Liver (tissue), 9 donors: ENCODE data around the gene CDC6. TPM values are rescaled to one million over a fixed set of nuclear protein-coding genes. Genes with fewer than 3 reads are reported as not detected.

ENCODE experiments used
- DNase-seq: peaks from one replicate; pipeline ENCODE4 v3.0.0-alpha.2; 2017; ENCODE audit warnings: low spot score
- H3K27ac ChIP-seq, 2 donors: one replicate each; pipeline ENCODE4 v1.7.0; 2013; ENCODE audit warnings: inconsistent platforms in 2 of 2, low read length in 2 of 2, control low read depth in 1 of 2, low read depth in 1 of 2, mild to moderate bottlenecking in 1 of 2
- H3K27me3 ChIP-seq, 4 donors: one replicate each; pipeline versions ENCODE4 v1.6.1 to v1.7.0; 2013; ENCODE audit warnings: low read length in 3 of 4, inconsistent platforms in 1 of 4, mild to moderate bottlenecking in 1 of 4, moderate library complexity in 1 of 4; ENCODE audit not compliant: control insufficient read depth in 4 of 4, insufficient read depth in 4 of 4
- H3K36me3 ChIP-seq, 4 donors: one replicate each; pipeline versions ENCODE4 v1.6.1 to v1.7.0; 2013; ENCODE audit warnings: low read length in 3 of 4, mild to moderate bottlenecking in 3 of 4, low read depth in 1 of 4, moderate library complexity in 1 of 4; ENCODE audit not compliant: control insufficient read depth in 4 of 4, insufficient read depth in 3 of 4
- H3K4me1 ChIP-seq, 4 donors: one replicate each; pipeline versions ENCODE4 v1.6.1 to v1.7.0; 2013; ENCODE audit warnings: low read length in 3 of 4, mild to moderate bottlenecking in 3 of 4, moderate library complexity in 1 of 4; ENCODE audit not compliant: control insufficient read depth in 4 of 4, insufficient read depth in 4 of 4
- H3K4me3 ChIP-seq, 3 donors: one replicate each; pipeline versions ENCODE4 v1.6.1 to v1.7.0; 2013; ENCODE audit warnings: low read length in 3 of 3, control low read depth in 1 of 3, low read depth in 1 of 3, mild to moderate bottlenecking in 1 of 3
- H3K9ac ChIP-seq, 2 donors: one replicate each; pipeline ENCODE4 v1.7.0; 2013; ENCODE audit warnings: low read length in 2 of 2, mild to moderate bottlenecking in 2 of 2, moderate library complexity in 2 of 2, control low read depth in 1 of 2, low read depth in 1 of 2
- H3K9me3 ChIP-seq, 4 donors: one replicate each; pipeline versions ENCODE4 v1.6.1 to v1.7.0; 2013; ENCODE audit warnings: low read length in 3 of 4; ENCODE audit not compliant: control insufficient read depth in 4 of 4
- ATF3 ChIP-seq: IDR thresholded peaks from 2 replicates; pipeline ENCODE4 v1.6.1; 2016; ENCODE audit warnings: antibody characterized with exemption
- CTCF ChIP-seq: fragments of 150-350 bp; IDR thresholded peaks from 2 replicates; pipeline ENCODE4 v1.5.1; 2017; ENCODE audit warnings: improper control_type of control experiment, low read depth, low read length; ENCODE audit not compliant: missing input control
- EGR1 ChIP-seq, 2 donors: IDR thresholded peaks; 2 replicates each; pipeline ENCODE4 v1.6.1; 2016 to 2018; ENCODE audit warnings: antibody characterized with exemption in 2 of 2, low read depth in 2 of 2
- FOXA1 ChIP-seq: IDR thresholded peaks from 2 replicates; pipeline ENCODE4 v1.6.1; 2016; ENCODE audit warnings: antibody characterized with exemption
- FOXA2 ChIP-seq: IDR thresholded peaks from 2 replicates; pipeline ENCODE4 v1.6.1; 2016; ENCODE audit warnings: antibody characterized with exemption
- GABPA ChIP-seq, 2 donors: IDR thresholded peaks in 1 of 2; conservative IDR thresholded peaks in 1 of 2; 2 replicates each; pipeline ENCODE4 v1.6.1; 2016; ENCODE audit warnings: antibody characterized with exemption in 2 of 2, mild to moderate bottlenecking in 1 of 2, moderate library complexity in 1 of 2
- HNF4A ChIP-seq, 2 donors: conservative IDR thresholded peaks; 2 replicates each; pipeline ENCODE4 v1.6.1; 2016; ENCODE audit warnings: antibody characterized with exemption in 2 of 2, mild to moderate bottlenecking in 2 of 2
- HNF4G ChIP-seq: IDR thresholded peaks from 2 replicates; pipeline ENCODE4 v1.6.1; 2016; ENCODE audit warnings: antibody characterized with exemption
- JUND ChIP-seq, 2 donors: IDR thresholded peaks; 2 replicates each; pipeline ENCODE4 v1.6.1; 2016; ENCODE audit warnings: antibody characterized with exemption in 2 of 2
- MAX ChIP-seq: IDR thresholded peaks from 2 replicates; pipeline ENCODE4 v1.6.1; 2016; ENCODE audit warnings: antibody characterized with exemption
- NR2F2 ChIP-seq: IDR thresholded peaks from 2 replicates; pipeline ENCODE4 v1.6.1; 2016; ENCODE audit warnings: antibody characterized with exemption
- REST ChIP-seq: IDR thresholded peaks from 2 replicates; pipeline ENCODE4 v1.6.1; 2016; ENCODE audit warnings: antibody characterized with exemption, mild to moderate bottlenecking
- RXRA ChIP-seq, 2 donors: IDR thresholded peaks; 2 replicates each; pipeline ENCODE4 v1.6.1; 2017 to 2018; ENCODE audit warnings: antibody characterized with exemption in 2 of 2, mild to moderate bottlenecking in 1 of 2
- SP1 ChIP-seq: IDR thresholded peaks from 2 replicates; pipeline ENCODE4 v1.6.1; 2018; ENCODE audit warnings: antibody characterized with exemption, mild to moderate bottlenecking
- TAF1 ChIP-seq: conservative IDR thresholded peaks from 2 replicates; pipeline ENCODE4 v1.6.1; 2016; ENCODE audit warnings: antibody characterized with exemption, mild to moderate bottlenecking
- YY1 ChIP-seq: IDR thresholded peaks from 2 replicates; pipeline ENCODE4 v1.6.1; 2016; ENCODE audit warnings: antibody characterized with exemption, mild to moderate bottlenecking
- ZBTB33 ChIP-seq: IDR thresholded peaks from 2 replicates; pipeline ENCODE4 v1.6.1; 2016; ENCODE audit warnings: antibody characterized with exemption
- WGBS: extraction: QIAGEN DNeasy Blood & Tissue Kit; methylation state at CpG from one replicate; pipeline ENCODE4 v1.1.7; 2013; 5-methylcytosine and 5-hydroxymethylcytosine counted together
- polyA plus RNA-seq, 2 donors: library from polyadenylated mRNA; stranded (reverse) in 1 of 2; unstranded in 1 of 2; fragments of 200-250 nt in 1 of 2; fragments of >200 nt in 1 of 2; fragmentation: Nextera tagmentation in 1 of 2; extraction: Ambion mirVana in 1 of 2; gene quantifications; one replicate each; pipeline versions ENCODE4 v1.2.1 to v1.2.3, GENCODE V29; 2013 to 2015
- total RNA-seq, 2 donors: library from RNA; depleted of rRNA; stranded (reverse); fragments of >200 nt; gene quantifications; one replicate each; pipeline ENCODE4 v1.2.3, GENCODE V29; 2014
- donor health status: healthy.
- donor health status: healthy.
- donor health status: healthy.
- donor health status: healthy.
- donor health status: healthy.

CDC6 gene
- total and polyA plus RNA-seq, 4 donors = 0.54 to 16.5 (median 2.5) TPM

- TF ChIP-seq REST (no peak), GABPA (IDR thresholded peaks at IDR 0.05 in 1 of 2, conservative IDR thresholded peaks at IDR 0.05 in 1 of 2) (no peak)
Measured at GRCh38 chr17:40293363-40293762, 5.7 kb downstream of the CDC6 start (continued).

GRCh38 chr17:40295488-40296436 lies 8.1 kb downstream of the CDC6 start:
- Histone ChIP-seq H3K27ac (no peak overlapping the region), H3K4me1 (no peaks in the 10 kb centered on the region), H3K9ac (no peak overlapping the region), H3K27me3 (no peaks in the 10 kb centered on the region), H3K36me3 (peaks cover 0 to 3% (median 0%) of the 10 kb centered on the region in 4 donors), H3K9me3 (no peaks in the 10 kb centered on the region), H3K4me3 (no peak overlapping the region)
- DNase-seq = no peak
- 95% methylated on average over 5 of the region's 5 CpGs for WGBS
- no peak for TF ChIP-seq SP1
- TF ChIP-seq FOXA2 = no peak
- TF ChIP-seq TAF1 = no peak
- no peak for TF ChIP-seq JUND (IDR thresholded peaks at IDR 0.05)
- no peak for TF ChIP-seq ATF3
- no peak for TF ChIP-seq NR2F2
- no peak for TF ChIP-seq HNF4A (conservative IDR thresholded peaks at IDR 0.05)
- no peak for TF ChIP-seq MAX

- Histone ChIP-seq H3K9me3 (no peaks in the 10 kb centered on the region), H3K4me1 (no peaks in the 10 kb centered on the region), H3K27ac (no peak overlapping the region), H3K9ac (no peak overlapping the region), H3K4me3 (no peak overlapping the region), H3K27me3 (no peaks in the 10 kb centered on the region), H3K36me3 (no peaks in the 10 kb centered on the region)
- 100% methylated on average over 2 of the region's 2 CpGs for WGBS
- DNase-seq = no peak
- TF ChIP-seq NR2F2 (no peak), GABPA (IDR thresholded peaks at IDR 0.05 in 1 of 2, conservative IDR thresholded peaks at IDR 0.05 in 1 of 2) (no peak), HNF4A (conservative IDR thresholded peaks at IDR 0.05) (no peak), ZBTB33 (no peak), YY1 (no peak), MAX (no peak), FOXA1 (no peak), TAF1 (no peak), EGR1 (IDR thresholded peaks at IDR 0.05; ENCODE audit: low read depth in 2 of 2) (no peak), RXRA (IDR thresholded peaks at IDR 0.05) (no peak), JUND (IDR thresholded peaks at IDR 0.05) (no peak), CTCF (no peak), HNF4G (no peak), FOXA2 (no peak), ATF3 (no peak), SP1 (no peak)
Measured at GRCh38 chr17:40297511-40297910, 9.8 kb downstream of the CDC6 start.
